ELR (cell line): ENCODE data around the gene NLK.
"Not testable (repeated sequence)": the region's sequence is repeated elsewhere in the genome, so short reads cannot be mapped to it uniquely, and the experiment has no call there.

Experiments
- DNase-seq: peaks from one replicate; pipeline ENCODE4 v3.0.0-alpha.2; 2015; ENCODE audit warnings: low read depth

The NLK gene

GRCh38 chr17:28072936-28073533, 30.6 kb downstream of the NLK start:
- DNase-seq, result no peak

GRCh38 chr17:28074010-28074409, 31.5 kb downstream of the NLK start:
- DNase-seq, result no peak

- DNase-seq, result no peak
Measured at GRCh38 chr17:28076144-28076543, 33.7 kb downstream of the NLK start.

GRCh38 chr17:28077140-28077539, 34.7 kb downstream of the NLK start:
- DNase-seq, result not testable (repeated sequence)

GRCh38 chr17:28078341-28079229, 36.1 kb downstream of the NLK start:
- DNase-seq, result no peak

- DNase-seq, result no peak
Measured at GRCh38 chr17:28081467-28081866, 39.0 kb downstream of the NLK start.

- DNase-seq, result peak; percentile 41
Measured at GRCh38 chr17:28085766-28086165, 43.3 kb downstream of the NLK start.

GRCh38 chr17:28086519-28086918, 44.0 kb downstream of the NLK start:
- peak; percentile 81 for DNase-seq

- DNase-seq, result no peak
Measured at GRCh38 chr17:28087743-28088142, 45.3 kb downstream of the NLK start.

GRCh38 chr17:28090551-28090950, 48.1 kb downstream of the NLK start:
- DNase-seq, result no peak

GRCh38 chr17:28092088-28092487, 49.6 kb downstream of the NLK start:
- no peak for DNase-seq

- no peak for DNase-seq
Measured at GRCh38 chr17:28093999-28094716, 51.7 kb downstream of the NLK start.

GRCh38 chr17:28096756-28097155, 54.3 kb downstream of the NLK start:
- no peak for DNase-seq

- no peak for DNase-seq
Measured at GRCh38 chr17:28097254-28097653, 54.8 kb downstream of the NLK start.

GRCh38 chr17:28097901-28098300, 55.4 kb downstream of the NLK start:
- no peak for DNase-seq

- not testable (repeated sequence) for DNase-seq
Measured at GRCh38 chr17:28098591-28098990, 56.1 kb downstream of the NLK start.

- no peak for DNase-seq
Measured at GRCh38 chr17:28100251-28100650, 57.8 kb downstream of the NLK start.

GRCh38 chr17:28100936-28101335, 58.5 kb downstream of the NLK start:
- DNase-seq, result no peak

GRCh38 chr17:28101919-28102318, 59.4 kb downstream of the NLK start:
- DNase-seq, result no peak

- DNase-seq, result no peak
Measured at GRCh38 chr17:28105501-28105900, 63.0 kb downstream of the NLK start.

- DNase-seq, result no peak
Measured at GRCh38 chr17:28110184-28110583, 67.7 kb downstream of the NLK start.

GRCh38 chr17:28112181-28112580, 69.7 kb downstream of the NLK start:
- DNase-seq, result no peak

- DNase-seq, result no peak
Measured at GRCh38 chr17:28112606-28113005, 70.1 kb downstream of the NLK start.
